ENCODE results near the gene UBR1. TPM values are rescaled to one million over a fixed set of nuclear protein-coding genes. Genes with fewer than 3 reads are reported as not detected.

Gene UBR1
- total RNA-seq, 1 donor from 2014 or later: 16.9 TPM

DNA sequence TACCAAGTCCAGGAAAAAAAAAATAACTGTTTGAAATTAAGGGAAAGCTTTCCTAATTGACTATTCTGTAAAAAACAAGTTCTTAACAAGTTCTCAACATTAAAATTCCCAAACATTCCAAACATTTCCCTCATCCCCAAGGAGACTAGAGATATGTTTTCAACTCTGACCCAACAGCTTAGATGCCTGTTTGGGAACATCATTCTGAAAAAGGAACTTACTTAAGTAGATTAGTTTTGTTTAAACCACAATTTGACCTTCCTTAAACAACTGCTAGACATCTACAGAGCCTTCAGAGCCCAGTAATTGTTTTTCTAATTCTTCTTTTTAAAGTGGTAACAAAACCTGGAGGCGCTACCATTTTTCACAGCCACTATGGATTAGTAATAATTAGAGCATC lies 12.8 kb downstream of the UBR1 start:
- no peaks in the 10 kb centered on the region for H3K27me3 ChIP-seq (ENCODE audit: control insufficient read depth, insufficient read depth, low read length)
- TF ChIP-seq, protein P1, sequence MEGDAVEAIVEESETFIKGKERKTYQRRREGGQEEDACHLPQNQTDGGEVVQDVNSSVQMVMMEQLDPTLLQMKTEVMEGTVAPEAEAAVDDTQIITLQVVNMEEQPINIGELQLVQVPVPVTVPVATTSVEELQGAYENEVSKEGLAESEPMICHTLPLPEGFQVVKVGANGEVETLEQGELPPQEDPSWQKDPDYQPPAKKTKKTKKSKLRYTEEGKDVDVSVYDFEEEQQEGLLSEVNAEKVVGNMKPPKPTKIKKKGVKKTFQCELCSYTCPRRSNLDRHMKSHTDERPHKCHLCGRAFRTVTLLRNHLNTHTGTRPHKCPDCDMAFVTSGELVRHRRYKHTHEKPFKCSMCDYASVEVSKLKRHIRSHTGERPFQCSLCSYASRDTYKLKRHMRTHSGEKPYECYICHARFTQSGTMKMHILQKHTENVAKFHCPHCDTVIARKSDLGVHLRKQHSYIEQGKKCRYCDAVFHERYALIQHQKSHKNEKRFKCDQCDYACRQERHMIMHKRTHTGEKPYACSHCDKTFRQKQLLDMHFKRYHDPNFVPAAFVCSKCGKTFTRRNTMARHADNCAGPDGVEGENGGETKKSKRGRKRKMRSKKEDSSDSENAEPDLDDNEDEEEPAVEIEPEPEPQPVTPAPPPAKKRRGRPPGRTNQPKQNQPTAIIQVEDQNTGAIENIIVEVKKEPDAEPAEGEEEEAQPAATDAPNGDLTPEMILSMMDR (IDR thresholded peaks at IDR 0.05; ENCODE audit: insufficient read depth, low read length, poor library complexity, severe bottlenecking): no peak
- H3K36me3 ChIP-seq (ENCODE audit: control insufficient read depth, insufficient read depth, low read length): no peaks in the 10 kb centered on the region
- no peak overlapping the region for H3K4me3 ChIP-seq (ENCODE audit: low read depth, low read length)
- no peak for DNase-seq (ENCODE audit: low read depth)

DNA sequence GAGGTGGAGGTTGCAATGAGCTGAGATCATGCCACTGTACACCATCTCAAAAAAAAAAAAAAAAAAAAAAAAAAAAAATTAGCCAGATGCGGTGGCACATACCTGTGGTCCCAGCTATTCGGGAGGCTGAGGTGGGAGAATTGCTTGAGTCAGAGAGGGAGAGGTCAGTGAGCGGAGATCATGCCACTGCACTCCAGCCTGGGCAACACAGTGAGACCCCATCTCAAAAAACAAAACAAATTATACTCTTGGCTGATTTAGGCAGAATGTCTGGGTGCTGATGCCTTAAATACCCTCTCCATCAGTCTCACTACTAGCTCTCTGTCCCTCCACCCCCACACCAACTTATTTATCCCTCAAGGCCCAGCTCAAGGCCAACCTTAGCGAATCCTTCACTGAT lies 14.0 kb downstream of the UBR1 start:
- no peak for DNase-seq (ENCODE audit: low read depth)
- Histone ChIP-seq H3K4me3 (ENCODE audit: low read depth, low read length) (no peak overlapping the region), H3K36me3 (ENCODE audit: control insufficient read depth, insufficient read depth, low read length) (no peaks in the 10 kb centered on the region), H3K27me3 (ENCODE audit: control insufficient read depth, insufficient read depth, low read length) (no peaks in the 10 kb centered on the region)
- TF ChIP-seq, protein P1 (IDR thresholded peaks at IDR 0.05; ENCODE audit: insufficient read depth, low read length, poor library complexity, severe bottlenecking): no peak

DNA sequence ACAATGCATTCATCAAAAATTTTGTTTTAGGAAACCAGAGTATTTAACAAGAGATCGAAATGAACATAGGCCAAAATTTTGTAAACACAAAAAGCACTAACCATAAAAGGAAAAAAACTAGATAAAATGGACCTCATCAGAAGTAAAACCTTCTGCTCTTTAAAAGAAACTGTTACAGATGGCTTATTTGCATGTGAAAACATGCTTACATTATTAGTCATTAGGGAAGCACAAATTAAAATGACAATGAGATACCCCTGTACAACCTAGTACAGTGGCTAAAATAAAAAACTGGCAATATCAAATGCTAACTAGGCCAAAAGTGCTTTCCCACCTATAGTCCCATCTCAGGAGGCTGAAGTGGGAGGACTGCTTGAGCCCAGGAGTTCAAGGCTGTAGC lies 19.3 kb downstream of the UBR1 start:
- TF ChIP-seq, protein P1 (IDR thresholded peaks at IDR 0.05; ENCODE audit: insufficient read depth, low read length, poor library complexity, severe bottlenecking): no peak
- no peak for DNase-seq (ENCODE audit: low read depth)
- H3K27me3 ChIP-seq (ENCODE audit: control insufficient read depth, insufficient read depth, low read length): no peaks in the 10 kb centered on the region
- no peak overlapping the region for H3K4me3 ChIP-seq (ENCODE audit: low read depth, low read length)
- H3K36me3 ChIP-seq (ENCODE audit: control insufficient read depth, insufficient read depth, low read length): no peaks in the 10 kb centered on the region

DNA sequence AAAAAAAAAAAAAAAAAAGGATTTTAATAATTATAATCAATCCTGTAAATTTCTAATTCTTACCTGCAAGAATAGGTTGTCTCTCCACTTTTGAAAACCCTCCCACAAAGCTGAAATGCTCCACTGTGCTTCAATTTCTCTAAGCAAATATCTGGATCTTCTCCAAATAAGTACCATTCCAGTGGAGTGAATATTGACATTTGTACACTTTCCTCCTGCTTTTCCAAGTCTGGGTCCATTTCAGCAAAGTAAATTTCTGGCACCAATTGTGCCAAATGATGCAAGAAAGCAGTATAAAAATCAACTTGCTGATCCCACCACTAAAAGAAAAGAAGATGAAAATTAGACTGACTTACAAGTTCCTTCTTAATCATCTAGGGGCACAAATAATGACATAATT lies 19.9 kb downstream of the UBR1 start:
- DNase-seq (ENCODE audit: low read depth): no peak
- no peaks in the 10 kb centered on the region for H3K27me3 ChIP-seq (ENCODE audit: control insufficient read depth, insufficient read depth, low read length)
- H3K4me3 ChIP-seq (ENCODE audit: low read depth, low read length): no peak overlapping the region
- TF ChIP-seq, protein P1 (IDR thresholded peaks at IDR 0.05; ENCODE audit: insufficient read depth, low read length, poor library complexity, severe bottlenecking): no peak
- H3K36me3 ChIP-seq (ENCODE audit: control insufficient read depth, insufficient read depth, low read length): no peaks in the 10 kb centered on the region

DNA sequence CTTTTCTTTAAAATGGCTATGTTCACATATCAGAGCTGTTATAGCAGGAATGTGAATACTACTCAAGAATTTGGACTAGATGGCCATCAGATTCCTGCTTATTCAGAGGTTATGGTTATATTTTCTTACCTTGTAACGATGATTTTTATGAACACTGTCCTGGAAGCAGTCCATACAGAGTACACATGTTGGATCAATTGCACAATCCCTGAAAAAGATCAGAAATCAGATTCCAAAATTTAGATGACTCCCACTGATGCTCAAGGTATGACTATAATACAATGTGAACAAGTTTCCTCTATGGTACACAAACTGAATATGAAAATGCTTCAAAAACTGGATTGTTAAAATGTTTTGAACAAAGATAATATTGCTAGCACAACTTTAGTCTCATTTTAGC lies 23.3 kb downstream of the UBR1 start:
- H3K4me3 ChIP-seq (ENCODE audit: low read depth, low read length): no peak overlapping the region
- H3K36me3 ChIP-seq (ENCODE audit: control insufficient read depth, insufficient read depth, low read length): no peaks in the 10 kb centered on the region
- no peaks in the 10 kb centered on the region for H3K27me3 ChIP-seq (ENCODE audit: control insufficient read depth, insufficient read depth, low read length)
- TF ChIP-seq, protein P1 (IDR thresholded peaks at IDR 0.05; ENCODE audit: insufficient read depth, low read length, poor library complexity, severe bottlenecking): no peak
- no peak for DNase-seq (ENCODE audit: low read depth)

DNA sequence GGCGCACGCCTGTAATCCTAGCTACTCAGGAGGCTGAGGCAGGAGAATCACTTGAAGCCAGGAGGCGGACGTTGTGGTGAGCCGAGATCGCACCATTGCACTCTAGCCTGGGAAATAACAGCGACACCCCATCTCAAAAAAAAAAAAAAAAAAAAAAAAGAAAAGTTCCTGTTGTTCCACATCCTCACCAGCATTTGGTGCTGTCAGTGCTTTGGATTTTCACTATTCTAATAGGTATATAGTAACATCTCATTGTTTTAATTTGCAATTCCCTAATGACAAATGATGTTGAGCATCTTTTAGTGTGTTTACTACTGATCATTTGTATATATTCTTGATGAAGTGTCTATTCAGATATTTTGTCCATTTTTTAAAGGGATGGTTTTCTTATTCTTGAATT lies 24.6 kb downstream of the UBR1 start:
- DNase-seq (ENCODE audit: low read depth): no peak
- H3K36me3 ChIP-seq (ENCODE audit: control insufficient read depth, insufficient read depth, low read length): no peaks in the 10 kb centered on the region
- TF ChIP-seq, protein P1 (IDR thresholded peaks at IDR 0.05; ENCODE audit: insufficient read depth, low read length, poor library complexity, severe bottlenecking): no peak

More for the DNA sequence above, 24.6 kb downstream of the UBR1 start:
- no peaks in the 10 kb centered on the region for H3K27me3 ChIP-seq (ENCODE audit: control insufficient read depth, insufficient read depth, low read length)
- H3K4me3 ChIP-seq (ENCODE audit: low read depth, low read length): no peak overlapping the region

Data from kidney epithelial cell (primary cell).